Stimulated activated CD8-positive, alpha-beta memory T cell treated with anti-CD3 and anti-CD28 coated beads, Interleukin-12 subunit alpha, Interleukin-12 subunit beta, amount 100 ng/mL, for 1 hour (primary cell): Measurements from ENCODE around the gene MAP4K2.
"Not testable (repeated sequence)": the region's sequence is repeated elsewhere in the genome, so short reads cannot be mapped to it uniquely, and the experiment has no call there.

Experiments
- DNase-seq: peaks from one replicate; pipeline ENCODE4 v3.0.0-alpha.2; 2020; ENCODE audit warnings: low read depth

Gene MAP4K2

DNA sequence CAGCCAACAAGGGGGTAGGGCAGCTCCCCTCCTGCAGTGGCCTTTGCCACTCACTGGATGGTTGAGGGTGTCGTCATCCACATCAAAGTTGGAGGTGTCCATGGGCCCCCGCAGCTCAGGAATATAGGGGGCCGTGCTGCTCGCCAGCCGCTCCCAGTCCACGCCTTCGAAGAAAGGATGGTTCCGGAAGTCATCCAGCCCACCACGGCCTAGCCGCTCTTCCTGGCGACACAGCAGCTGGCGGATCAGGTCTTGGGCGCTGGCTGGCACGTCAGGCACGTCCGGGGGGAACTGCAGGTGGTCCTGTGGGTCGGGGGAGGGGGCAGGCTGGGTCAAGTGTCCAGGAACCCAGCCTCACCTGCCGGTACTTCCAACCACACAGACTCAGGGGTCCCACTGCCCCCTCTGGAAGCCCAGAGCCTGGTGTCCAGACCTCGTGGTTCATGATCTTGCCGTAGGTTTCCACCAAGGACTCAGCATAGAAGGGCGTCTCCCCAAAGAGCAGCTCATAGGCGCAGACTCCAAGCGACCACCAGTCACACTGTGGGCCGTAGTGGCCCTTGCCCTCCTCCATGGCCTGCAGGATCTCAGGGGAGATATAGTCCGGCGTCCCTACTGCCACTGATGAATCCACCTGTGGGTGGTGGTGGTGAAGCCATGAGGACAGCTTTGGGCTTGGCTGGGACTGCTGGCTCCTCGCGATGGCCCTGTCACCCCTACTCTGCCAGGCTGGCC lies 35.8 kb upstream of the MAP4K2 start:
- DNase-seq: no peak

DNA sequence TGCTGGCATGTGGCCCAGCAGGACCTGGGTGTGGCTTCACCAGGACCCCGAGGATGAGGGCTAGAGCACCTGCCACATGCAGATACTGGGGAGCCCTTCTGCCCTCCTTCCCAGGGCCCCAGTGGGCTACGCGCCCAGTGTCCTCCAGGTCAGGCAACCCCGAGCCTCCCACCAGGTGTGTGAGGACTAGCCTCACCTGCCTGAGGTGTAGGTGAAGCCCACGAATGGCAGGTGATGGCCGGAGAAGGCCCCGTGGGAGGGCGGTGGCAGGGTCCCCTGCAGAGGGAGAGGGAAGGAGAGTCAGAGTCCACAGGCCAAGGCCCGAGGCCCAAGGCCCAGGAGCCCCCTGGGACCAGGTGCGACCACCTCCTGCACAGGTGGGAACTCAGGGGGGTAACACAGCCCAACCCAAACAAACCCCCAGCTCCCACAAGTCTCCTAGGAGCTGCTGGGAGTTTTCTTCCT lies 34.9 kb upstream of the MAP4K2 start:
- no peak for DNase-seq

DNA sequence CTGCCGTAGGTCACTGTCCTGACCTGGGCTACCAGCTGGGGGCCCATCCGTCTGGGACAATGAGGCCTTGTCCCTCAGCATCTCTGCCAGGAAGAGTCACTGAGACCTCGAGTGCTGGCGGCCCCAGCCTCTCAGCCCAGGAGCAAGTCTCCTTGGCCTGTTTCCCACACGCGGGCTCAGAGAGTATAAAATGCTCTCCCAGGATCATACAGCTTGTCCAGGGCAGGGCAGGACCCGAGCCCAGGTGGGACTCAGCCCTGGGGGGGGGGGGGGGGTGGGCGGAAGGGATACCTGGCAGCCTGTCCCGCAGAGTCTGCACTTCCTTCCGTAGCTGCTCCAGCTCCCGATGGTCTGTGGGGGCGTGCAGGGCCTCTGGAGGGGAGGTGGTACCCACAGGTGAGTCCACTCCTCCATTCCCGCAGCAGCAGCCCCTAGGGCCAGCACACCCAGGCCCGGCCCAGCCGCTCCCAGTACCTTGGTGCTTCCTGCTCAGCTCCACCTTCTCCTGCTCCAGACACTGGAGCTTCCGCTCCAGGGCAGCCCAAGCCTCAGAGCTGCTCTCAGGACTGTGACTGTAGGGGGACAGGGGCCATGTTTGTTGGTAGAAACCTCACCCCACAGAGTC lies 33.5 kb upstream of the MAP4K2 start:
- no peak for DNase-seq

DNA sequence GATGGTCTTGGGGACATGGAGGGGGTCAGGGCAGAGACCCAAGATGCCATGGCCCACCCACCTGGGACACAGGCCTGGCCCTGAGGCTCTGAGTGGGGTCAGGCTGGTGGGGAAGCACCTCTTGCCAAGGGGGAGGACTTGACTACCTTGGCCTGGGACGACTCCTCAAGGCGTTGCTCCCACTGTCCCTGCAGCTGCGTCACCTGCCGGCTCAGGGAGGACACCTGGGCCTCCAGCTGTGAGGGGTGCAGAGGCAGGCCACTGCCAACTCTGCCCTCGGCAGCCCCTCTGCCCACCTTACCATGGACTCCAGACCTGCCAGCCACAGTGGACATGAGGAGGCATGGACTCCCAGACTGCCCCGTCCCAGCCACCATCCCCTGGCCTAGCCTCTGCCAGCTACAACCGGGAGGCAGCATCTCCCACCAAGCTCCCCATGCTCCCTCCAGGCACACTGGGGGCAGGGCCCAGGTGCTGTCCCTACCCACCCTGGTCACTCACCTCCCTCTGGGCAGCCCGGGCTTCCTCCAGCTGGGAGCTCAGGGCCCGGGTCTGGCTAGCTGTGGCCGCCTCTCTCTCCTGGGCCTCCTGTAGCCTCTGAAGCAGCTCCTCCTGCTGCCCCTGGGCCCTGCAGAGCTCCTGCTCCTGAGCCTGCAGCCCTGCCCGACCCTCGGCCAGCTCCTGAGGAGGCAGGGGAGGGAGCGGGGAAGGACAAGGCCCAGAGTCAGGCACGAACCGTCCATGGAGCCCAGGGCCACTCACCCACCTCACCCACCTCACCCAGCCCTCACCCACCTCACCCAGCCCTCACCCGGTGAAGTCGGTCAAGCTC lies 32.8 kb upstream of the MAP4K2 start:
- no peak for DNase-seq

DNA sequence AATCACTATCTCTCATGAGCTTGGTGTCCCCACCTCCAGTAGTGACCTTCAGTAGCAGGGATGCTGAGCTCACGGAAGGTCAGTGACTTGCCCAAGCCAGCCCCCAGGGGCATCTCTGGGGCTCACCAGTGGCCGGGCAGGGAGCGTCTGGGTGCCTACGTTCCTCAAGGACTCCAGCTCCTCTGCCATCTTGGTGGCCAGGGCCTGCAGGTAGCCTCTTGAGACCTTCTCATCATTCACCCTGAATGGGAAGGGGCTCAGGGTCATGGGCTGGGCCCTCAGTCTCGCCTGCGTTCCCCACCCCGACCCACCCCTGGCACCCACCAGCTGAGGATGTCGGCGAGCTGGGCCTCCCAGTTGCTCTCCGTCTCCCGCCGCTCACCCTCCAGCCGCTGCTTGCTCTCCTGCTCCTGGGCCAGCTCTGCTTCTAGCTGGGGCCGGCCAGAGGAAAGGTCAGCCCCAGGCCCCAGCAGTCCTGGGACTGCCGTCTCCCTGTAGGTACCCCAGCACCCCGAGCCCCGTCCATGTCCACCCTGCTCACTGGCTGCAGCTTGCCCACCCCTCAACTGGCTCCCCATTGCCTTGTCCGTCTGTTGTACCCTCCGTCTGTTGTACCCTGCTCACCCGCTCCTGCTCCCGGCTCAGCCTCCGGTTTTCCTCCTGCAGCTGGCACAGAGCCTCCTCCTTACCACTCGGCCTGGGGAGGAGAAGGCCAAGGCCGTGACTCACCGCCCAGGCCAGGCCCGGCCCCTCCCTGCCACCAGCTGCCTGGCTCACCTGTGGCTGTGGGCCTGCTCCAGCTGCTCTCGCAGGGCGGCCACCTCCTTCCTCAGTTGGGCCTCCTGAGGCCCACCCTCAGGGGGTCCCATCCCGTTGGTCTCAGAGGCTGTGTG lies 32.0 kb upstream of the MAP4K2 start:
- DNase-seq: no peak

DNA sequence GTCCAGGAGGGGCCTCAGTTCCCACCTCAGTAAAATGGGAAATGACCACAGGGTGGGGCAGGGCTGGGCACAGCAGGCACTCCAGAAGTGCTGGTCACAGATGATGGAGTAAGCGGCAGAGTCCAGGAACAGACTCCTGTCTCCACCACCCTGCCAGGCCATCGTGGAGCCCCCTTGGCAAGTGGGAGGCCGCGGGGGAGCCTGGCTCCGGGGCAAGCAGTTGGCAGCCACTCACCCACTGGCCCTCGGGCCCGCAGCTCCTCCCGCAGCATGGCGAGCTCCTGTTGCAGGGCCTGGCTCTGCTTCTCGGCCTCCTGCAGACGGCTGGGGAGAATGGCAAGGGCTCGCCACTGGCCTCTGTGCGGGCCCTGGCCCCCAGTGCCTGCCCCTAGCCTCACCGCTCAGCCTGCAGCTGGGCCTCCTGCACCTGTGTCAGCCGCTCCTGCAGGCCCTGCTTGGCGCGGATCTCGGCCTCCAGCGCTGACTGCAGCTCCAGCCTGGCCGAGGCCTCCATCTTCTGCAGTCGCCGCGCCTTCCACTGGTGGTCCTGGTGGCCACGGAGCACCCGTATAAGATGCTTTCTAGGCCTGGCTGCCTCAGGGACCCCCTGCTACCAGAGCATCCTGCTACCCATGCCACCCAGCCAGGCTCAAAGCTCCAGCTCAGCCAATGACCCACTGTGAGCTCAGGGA lies 31.2 kb upstream of the MAP4K2 start:
- no peak for DNase-seq

DNA sequence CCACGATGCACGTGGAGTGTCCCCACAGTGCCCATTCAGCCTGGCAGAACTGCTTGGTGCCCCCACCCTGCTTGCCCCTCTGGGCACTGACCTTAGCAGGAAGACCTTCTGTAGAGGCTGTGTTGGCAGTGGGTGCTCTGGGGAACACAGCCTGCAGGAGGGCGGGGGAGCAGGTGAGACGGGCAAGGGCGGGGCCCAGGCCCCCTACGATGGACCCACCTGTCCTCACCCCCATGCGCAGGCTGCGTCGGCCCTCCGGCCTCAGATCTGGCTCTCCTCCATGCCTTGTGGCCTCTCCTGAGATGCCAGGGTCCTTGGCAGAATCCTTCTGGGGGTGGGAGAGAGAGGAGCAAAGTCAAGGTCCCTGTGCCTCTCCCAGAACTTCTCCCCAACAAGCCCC lies 30.5 kb upstream of the MAP4K2 start:
- DNase-seq: no peak

DNA sequence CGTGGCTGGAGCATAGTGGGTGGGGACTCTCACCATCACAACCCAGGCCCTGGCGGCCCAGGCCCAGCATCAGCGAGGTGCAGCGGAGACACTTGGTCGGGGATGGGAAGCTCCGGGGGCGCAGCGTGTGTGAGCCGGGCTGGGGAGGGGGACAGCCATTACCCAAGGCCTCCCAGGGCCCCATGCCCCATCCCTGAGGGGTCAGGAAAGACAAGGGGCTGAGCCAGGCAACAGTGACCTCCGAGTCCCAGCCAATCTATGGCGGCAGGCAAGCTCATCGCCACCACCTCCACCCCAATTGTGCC lies 30.1 kb upstream of the MAP4K2 start:
- DNase-seq: no peak

DNA sequence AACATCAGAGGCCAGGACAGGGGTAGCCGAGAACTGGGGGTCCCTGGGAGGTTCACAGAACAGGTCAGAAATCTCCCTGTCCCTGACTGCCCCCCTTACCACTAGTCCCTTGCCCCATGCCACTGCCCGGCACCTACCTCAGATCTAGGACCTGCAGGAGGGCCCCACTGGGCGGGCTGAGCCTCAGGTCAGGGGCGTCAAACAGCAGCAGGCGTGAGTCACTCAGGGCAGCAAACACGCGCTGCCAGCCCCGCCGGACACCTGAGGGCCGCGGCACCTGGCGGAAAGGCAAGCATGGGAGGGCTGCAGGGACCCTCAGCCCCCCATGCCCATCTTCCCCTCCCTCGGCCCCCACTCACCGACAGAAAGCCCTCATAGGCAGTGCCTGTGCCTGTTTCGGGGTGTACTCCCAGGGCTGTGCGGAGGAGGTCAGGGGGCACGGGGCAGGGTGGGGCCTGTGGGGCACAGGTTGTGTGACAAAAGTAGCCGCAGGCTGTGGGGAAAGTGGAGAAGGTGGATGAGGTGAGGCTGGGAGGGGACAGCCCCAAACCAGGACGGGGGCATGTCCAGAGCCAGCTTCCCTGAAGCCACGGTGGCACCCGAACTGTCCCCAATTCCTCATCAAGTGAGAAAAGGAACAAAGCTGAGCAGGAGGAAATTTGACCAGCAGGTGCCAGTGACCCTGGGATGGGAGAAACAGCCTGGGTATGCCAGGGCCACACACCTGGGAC lies 29.6 kb upstream of the MAP4K2 start:
- DNase-seq: no peak

DNA sequence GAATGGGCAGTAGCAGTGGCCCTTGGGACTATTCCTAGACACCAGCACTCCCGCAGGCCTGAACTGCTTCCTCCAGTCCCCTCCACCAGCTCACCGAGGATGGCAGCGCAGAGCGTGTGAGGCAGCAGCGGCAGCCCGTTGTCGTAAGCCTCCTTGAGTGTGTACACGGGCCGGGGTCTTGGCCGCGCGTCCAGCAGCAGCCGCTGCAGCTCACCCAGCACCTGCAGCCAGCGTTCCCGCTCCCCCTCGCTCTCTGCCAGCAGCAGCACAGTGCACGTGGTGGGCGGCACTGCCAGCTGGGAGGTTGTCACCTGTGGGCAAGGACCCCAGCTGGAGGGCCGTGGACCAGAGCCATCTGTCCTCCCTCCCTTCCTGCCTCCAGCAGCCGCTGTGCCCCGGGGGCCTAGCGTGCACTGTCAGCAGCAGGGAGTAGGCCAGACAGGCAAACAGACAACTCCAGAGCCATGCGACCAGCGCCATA lies 28.4 kb upstream of the MAP4K2 start:
- DNase-seq: no peak

DNA sequence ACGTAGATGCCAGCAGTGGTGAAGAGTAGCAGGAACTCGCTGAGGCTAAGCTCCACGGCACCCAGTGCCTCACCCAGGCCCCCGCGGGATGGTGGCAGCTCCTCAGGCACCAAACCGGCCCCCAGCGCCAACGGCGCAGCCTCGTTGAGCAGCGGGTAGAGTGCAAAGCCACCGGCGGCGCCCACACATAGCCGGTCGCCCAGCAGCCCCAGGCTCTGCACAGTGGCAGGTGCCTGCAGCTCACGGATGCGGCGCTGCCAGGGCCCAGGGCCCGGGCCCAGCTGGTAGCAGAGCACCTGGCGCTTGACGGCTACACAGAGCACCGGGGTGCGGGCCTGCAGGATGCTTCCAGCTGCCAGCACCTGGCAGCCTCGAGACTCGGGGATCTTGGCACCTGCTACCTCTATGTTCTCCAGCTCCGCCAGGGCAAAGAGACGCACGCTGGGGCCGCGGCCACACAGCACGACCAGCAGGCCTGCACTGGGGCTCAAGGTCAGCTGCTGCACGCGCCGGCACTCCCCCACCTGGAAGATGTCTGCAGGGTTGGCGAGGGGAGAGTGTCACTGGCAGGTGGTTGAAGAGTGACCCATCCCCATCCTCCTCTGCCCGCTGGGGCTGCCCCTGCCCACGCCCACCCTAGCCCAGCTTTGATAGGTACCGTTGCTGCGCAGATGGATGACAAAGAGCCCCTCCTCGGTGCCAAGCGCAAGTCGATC lies 26.7 kb upstream of the MAP4K2 start:
- no peak for DNase-seq

DNA sequence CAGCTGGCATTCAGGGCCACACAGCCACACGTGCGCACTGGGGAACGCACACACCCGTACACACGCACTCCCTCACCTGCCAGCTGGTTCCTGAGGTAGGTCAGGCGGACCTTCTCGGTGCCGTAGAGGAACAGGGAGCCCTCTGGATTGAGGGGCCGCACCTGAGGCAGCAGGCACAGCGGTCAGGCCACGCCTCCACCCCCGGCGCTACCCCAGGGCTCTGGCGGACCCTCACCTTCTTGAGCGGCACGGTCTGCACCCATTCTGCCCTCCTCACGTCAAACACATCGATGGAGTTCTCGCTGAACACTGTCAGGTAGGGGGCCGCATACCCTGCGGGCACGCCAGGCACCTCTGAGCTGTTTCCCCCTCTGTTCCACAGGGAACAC lies 24.4 kb upstream of the MAP4K2 start:
- no peak for DNase-seq

DNA sequence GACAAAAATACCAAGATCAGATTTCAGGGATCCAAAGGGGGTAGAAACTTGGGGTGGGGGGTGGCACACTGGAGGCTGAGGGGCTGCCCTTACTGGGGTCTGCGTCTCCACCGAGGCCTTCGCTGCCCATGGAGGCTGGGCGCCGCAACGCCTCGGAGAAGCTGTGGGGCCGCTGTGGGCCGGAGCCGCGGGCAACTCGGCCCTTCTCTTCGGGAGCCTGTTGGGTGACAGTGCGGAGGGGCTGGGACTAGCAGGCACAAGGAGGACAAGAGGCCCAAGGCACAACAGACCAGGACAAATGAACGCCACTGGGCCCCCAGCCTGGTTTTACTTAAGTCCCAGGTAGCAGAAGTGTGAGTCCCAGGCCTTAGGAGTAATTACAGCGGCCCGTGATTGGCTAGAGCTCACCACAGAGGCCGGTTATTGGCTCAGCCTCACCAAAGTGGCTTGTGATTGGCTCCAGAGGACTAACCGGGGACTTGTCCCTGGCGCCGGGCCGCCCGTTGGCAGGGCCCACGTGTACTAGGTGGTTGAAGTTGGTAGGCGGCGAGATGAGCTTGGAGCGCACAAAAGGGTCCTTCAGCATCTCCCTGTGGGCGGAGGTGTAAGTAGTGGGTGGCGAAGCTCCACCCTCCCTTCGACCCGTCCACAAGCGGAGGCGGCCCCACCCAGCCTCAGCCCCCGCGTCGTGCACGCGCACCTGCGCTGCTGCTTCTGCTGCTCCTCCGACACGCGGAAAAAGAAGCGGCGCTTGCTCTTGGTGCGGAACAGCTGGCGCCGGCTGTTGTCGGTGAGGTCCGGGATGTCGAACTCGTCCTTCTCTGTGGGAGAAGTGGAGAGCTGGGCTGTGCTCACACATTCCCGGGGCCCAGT lies 23.8 kb upstream of the MAP4K2 start:
- no peak for DNase-seq

DNA sequence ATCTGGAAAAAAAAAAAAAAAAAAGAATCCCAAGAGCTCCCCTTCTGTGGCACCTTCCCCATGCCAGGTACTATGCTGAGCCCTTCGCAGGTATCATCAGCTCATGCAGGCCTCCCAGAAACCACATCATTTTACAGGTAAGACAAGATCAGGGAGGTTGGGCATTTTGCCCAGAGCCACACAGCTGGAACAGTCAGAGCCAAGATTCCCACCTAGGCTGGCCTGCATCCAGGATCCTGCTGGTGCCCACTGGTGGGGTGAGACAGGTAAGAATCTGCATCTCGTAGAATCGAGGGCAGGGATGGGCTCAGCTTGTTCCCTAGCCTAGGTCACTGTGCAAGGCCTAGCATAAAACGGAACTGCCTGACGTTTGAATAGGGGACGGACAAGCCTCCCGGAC lies 23.0 kb upstream of the MAP4K2 start:
- DNase-seq: no peak

DNA sequence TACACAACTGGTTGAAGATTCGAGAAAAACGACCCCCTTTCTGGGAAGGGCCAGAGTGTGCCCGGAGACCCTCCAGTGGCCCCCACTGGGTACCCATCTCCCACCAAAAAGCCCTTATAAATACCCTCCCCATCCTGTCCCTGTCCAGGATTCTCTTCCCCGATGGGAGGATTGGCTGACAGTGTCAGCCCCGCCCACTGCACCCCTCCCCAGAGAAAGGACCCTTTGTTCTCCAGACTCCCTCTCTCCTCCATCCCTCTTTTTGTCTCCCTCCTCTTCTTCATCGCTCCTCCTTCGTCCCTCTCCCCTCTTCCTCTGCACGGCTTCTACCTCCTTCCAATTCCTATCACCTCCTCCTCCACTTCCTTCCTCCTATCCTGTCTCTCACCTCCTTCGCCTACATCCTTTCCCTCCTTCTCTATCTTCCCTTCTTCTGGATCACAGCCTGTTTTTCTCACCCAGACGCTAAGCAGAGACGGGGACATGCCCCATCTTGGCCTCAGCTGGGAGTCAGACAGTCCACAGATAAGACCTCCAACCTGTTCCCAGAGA lies 20.6 kb upstream of the MAP4K2 start:
- no peak for DNase-seq

DNA sequence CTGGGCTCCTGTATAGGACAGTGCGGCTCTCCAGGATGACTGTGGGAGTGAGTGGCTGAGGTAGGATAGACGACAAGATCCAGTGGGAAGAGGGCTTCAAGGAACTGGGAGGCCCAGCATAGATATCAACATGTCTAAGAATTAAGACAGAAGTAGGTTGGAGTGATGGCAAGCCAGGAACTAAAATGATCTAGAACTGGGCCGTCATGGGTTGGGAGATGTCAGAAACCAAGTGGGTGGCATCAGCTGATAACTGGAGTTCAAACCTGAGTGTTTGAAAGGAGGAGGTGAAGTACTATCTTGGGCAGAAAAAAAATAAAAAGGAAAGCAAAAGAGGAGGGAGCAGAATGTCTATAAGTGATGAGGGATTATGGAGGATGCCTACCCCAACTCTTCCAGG lies 14.5 kb upstream of the MAP4K2 start:
- no peak for DNase-seq

DNA sequence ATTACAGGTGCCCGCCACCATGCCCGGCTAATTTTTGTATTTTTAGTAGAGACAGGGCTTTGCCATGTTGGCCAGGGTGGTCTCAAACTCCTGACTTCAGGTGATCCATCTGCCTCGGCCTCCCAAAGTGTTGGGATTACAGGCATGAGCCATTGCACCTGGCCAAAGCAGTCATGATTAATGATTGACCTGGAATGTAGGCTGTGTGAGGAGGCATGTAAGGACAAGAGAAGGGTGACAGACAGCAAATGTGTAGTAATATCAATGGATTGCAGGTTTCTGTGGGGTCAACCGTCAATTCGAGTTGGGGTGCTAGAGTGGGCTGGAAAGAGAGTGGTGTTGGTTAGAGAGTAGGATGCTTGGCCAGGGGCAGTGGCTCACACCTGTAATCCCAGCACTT lies 12.4 kb upstream of the MAP4K2 start:
- DNase-seq: not testable (repeated sequence)

DNA sequence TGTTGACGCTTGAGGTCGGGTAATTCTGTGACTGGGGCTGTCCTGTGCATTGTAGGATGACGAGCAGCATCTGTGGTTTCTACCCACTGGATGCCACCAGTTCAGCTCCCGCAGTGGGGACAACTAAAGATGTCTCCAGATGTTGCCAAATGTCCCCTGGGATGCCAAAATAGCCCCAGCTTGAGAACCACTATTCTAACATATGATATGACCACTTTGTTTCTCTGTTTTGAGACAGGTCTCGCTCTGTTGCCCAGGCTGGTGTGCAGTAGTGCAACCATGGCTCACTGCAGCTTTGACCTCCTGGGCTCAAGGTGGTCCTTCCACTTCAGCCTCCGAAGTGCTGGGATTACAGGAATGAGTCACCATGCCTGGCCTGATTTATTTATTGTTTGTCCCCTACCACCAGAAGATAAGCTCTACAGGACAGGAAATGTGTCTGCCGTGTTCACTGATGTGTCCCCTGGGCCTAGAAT lies 11.7 kb upstream of the MAP4K2 start:
- DNase-seq: no peak

DNA sequence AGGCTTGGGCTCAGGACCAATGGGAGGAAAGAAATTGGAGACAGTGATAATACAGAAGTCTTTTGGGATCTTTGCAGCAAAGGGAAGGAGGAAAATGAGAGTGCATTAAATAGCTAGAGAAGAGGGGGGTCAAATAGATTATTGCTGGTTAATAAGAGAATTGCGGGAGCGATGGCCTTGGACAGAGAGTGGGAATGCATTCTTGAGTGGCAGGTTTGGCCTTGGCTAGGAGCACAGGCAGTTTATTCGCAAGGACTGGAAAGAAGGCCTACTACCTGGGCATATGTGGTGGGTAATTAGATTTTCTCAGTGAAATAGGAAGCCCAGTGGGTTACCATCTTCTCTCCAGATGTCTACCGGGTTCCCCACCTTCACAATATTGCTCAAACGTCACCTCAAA lies 10.8 kb upstream of the MAP4K2 start:
- no peak for DNase-seq
